C4-2B (cell line): ENCODE results near the gene RNF115.

Source experiments
- CTCF ChIP-seq: fragments of 450-650 bp; conservative IDR thresholded peaks from 2 replicates; pipeline ENCODE4 v1.5.1; 2017; ENCODE audit warnings: mild to moderate bottlenecking
- ZFX ChIP-seq: fragments of 450-650 bp; IDR thresholded peaks from 2 replicates; pipeline ENCODE4 v1.6.1; 2017

GRCh38 chr1:145782272-145783099 is 41.4 kb downstream of the RNF115 start:
- TF ChIP-seq CTCF (no peak), ZFX (no peak)
